CD4-positive, alpha-beta T cell (primary cell): ENCODE data around the gene MGAT5. TPM values are rescaled to one million over a fixed set of nuclear protein-coding genes. Genes with fewer than 3 reads are reported as not detected.
A peak's percentile ranks its signal among the peaks of the same experiment; 100 is the strongest.

ENCODE experiments used
- ATAC-seq: fragments of 200-7000 bp; cut with Tn5 transposase; one replicate; pipeline ENCODE4 v1.10.0; 2022; ENCODE audit warnings: mild to moderate bottlenecking; ENCODE audit not compliant: poor library complexity
- CTCF ChIA-PET: fragments of 350-600 bp; sonication (Branson Sonifier 250); formaldehyde crosslinking; loops from one replicate; lab custom pipeline; 2021; ENCODE audit warnings: antibody characterized with exemption, inconsistent platforms; lab: Charles Lee
- POLR2A ChIA-PET: fragments of 350-600 bp; sonication (Branson Sonifier 250); formaldehyde crosslinking; loops from one replicate; lab custom pipeline; 2021; ENCODE audit warnings: antibody characterized with exemption, inconsistent platforms; lab: Charles Lee
- DNase-seq, 14 experiments: peaks; one replicate each; pipeline ENCODE4 v3.0.0-alpha.2; 2013 to 2020; ENCODE audit warnings: mixed read lengths in 2 of 14
- H3K27ac ChIP-seq, 2 donors: one replicate each; pipeline versions ENCODE4 v1.5.1 to v1.7.0; 2013; ENCODE audit warnings: low read length in 2 of 2, low read depth in 1 of 2, mild to moderate bottlenecking in 1 of 2
- H3K27me3 ChIP-seq, 2 experiments: 1 replicate in 1 of 2; 2 replicates in 1 of 2; pipeline versions ENCODE4 v1.6.1 to v1.7.0; 2013; ENCODE audit warnings: low read length in 2 of 2, control low read depth in 1 of 2, mild to moderate bottlenecking in 1 of 2, moderate library complexity in 1 of 2; ENCODE audit not compliant: insufficient read depth in 2 of 2, control insufficient read depth in 1 of 2
- H3K36me3 ChIP-seq: one replicate; pipeline ENCODE4 v1.6.1; 2013; ENCODE audit warnings: low read length, control low read depth; ENCODE audit not compliant: insufficient read depth
- H3K4me1 ChIP-seq: one replicate; pipeline ENCODE4 v1.6.1; 2013; ENCODE audit warnings: low read length, control low read depth; ENCODE audit not compliant: insufficient read depth
- H3K4me3 ChIP-seq: one replicate; pipeline ENCODE4 v1.5.1; 2013; ENCODE audit warnings: mild to moderate bottlenecking, low read length, moderate library complexity
- H3K9me3 ChIP-seq, 2 experiments: 1 replicate in 1 of 2; 2 replicates in 1 of 2; pipeline versions ENCODE4 v1.6.1 to v1.7.0; 2013; ENCODE audit warnings: low read length in 2 of 2, mild to moderate bottlenecking in 2 of 2, control low read depth in 1 of 2, moderate library complexity in 1 of 2; ENCODE audit not compliant: control insufficient read depth in 1 of 2, insufficient read depth in 1 of 2
- H3K27ac Mint-ChIP-seq: one replicate; pipeline ENCODE4 v1.8.0; 2020; ENCODE audit warnings: mixed read lengths
- H3K27me3 Mint-ChIP-seq: one replicate; pipeline ENCODE4 v1.8.0; 2021; ENCODE audit warnings: mixed read lengths
- H3K36me3 Mint-ChIP-seq: one replicate; pipeline ENCODE4 v1.8.0; 2021; ENCODE audit warnings: low read depth, mixed read lengths
- H3K4me1 Mint-ChIP-seq: one replicate; pipeline ENCODE4 v1.8.0; 2021; ENCODE audit warnings: low read depth, mixed read lengths
- H3K4me3 Mint-ChIP-seq: one replicate; pipeline ENCODE4 v1.8.0; 2020; ENCODE audit warnings: mild to moderate bottlenecking, mixed read lengths
- H3K9me3 Mint-ChIP-seq: one replicate; pipeline ENCODE4 v1.8.0; 2020; ENCODE audit warnings: mixed read lengths
- intact Hi-C, 2 experiments: fragments of 100-400 bp; cut with DNase I in 1 of 2; cut with micrococcal nuclease in 1 of 2; formaldehyde crosslinking; loops; one replicate each; pipeline versions ENCODE4 v1.15.1 to v1.9.0; 2023 to 2025; cut with DNase I, micrococcal nuclease
- total RNA-seq, 174 experiments: library from RNA in 2 of 174; stranded (reverse) in 2 of 174; gene quantifications; one replicate each; pipeline ENCODE4 v1.2.3 and lab custom pipeline; 2021 to 2026
- TF ChIP-seq, protein P1 (sequence below): fragments of 200-600 bp; IDR thresholded peaks from one replicate; pipeline ENCODE4 v1.8.0; 2022; ENCODE audit warnings: antibody characterized with exemption, mild to moderate bottlenecking

The MGAT5 gene
- total RNA-seq, 2 experiments from 2014 or later, result 77.5 to 77.8 TPM

DNA sequence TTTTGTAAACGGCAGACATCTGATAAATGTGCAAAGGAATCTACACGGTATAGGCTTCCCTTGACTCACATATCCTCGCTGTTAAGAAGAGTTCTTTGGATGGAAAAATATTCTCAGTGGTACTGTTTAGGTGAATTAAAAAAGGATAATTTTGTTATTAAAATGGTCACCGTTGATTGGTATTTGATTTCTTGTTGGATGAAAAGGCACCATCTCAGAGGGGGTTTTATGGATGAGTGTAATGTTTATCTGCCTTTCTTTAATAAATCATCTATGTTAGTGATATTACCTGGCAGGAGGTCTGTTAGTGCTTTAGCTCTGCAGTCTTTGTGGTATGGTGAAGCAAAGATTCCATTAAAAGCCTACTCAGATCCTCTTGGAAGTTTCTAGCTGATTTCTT lies 92.3 kb downstream of the MGAT5 start:
- Histone ChIP-seq H3K27ac (no peak overlapping the region), H3K4me1 (no peaks in the 10 kb centered on the region), H3K27me3 (no peaks in the 10 kb centered on the region), H3K9me3 (no peaks in the 10 kb centered on the region), H3K4me3 (no peak overlapping the region), H3K36me3 (peaks cover 51% of the 10 kb centered on the region)
- DNase-seq, result no peak
- ChIA-PET POLR2A (no interaction called here), CTCF (interaction anchor here (1.2 to 1.5 kb wide), 2 partner anchors 22 to 100 kb away, joined by 3 to 5 read pairs; no protein-coding TSS in a partner anchor)
- intact Hi-C loops, result no loop called here
- peaks cover 80% of the 10 kb centered on the region for H3K36me3 Mint-ChIP-seq
- H3K27me3 Mint-ChIP-seq, result no peaks in the 10 kb centered on the region
- H3K27ac Mint-ChIP-seq, result no peak overlapping the region
- no peak for ATAC-seq
- H3K9me3 Mint-ChIP-seq, result no peaks in the 10 kb centered on the region
- TF ChIP-seq, protein P1, sequence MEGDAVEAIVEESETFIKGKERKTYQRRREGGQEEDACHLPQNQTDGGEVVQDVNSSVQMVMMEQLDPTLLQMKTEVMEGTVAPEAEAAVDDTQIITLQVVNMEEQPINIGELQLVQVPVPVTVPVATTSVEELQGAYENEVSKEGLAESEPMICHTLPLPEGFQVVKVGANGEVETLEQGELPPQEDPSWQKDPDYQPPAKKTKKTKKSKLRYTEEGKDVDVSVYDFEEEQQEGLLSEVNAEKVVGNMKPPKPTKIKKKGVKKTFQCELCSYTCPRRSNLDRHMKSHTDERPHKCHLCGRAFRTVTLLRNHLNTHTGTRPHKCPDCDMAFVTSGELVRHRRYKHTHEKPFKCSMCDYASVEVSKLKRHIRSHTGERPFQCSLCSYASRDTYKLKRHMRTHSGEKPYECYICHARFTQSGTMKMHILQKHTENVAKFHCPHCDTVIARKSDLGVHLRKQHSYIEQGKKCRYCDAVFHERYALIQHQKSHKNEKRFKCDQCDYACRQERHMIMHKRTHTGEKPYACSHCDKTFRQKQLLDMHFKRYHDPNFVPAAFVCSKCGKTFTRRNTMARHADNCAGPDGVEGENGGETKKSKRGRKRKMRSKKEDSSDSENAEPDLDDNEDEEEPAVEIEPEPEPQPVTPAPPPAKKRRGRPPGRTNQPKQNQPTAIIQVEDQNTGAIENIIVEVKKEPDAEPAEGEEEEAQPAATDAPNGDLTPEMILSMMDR, result no peak
- H3K4me1 Mint-ChIP-seq, result peaks cover 10% of the 10 kb centered on the region
- H3K4me3 Mint-ChIP-seq, result no peak overlapping the region

DNA sequence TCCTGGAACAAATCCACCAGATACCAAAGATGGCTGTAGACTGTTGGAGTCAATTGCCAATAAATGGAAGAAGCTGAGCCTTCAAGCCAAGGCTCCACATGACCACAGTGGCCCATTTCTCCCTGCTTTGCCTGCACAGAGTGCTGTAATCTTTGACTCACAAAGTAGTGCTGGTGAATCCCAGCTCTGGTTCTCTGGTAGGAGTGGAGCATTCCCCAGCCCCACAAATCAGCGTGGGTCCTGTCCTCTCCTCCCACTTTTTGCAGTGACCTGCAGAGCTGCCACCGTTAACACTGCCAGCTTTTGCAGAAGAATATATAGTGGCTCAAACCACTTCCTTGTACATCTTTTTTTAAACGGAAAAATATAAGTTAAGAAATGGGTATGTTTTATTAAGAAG lies 93.9 kb downstream of the MGAT5 start:
- intact Hi-C loops, result no loop called here
- peaks cover 10% of the 10 kb centered on the region for H3K4me1 Mint-ChIP-seq
- Histone ChIP-seq H3K9me3 (no peaks in the 10 kb centered on the region), H3K36me3 (peaks cover 48% of the 10 kb centered on the region), H3K27ac (no peak overlapping the region), H3K27me3 (no peaks in the 10 kb centered on the region), H3K4me1 (no peaks in the 10 kb centered on the region), H3K4me3 (no peak overlapping the region)
- H3K36me3 Mint-ChIP-seq, result peaks cover 83% of the 10 kb centered on the region
- H3K4me3 Mint-ChIP-seq, result no peak overlapping the region
- no peak for ATAC-seq
- DNase-seq, result no peak
- ChIA-PET POLR2A (interaction anchor here (1.7 kb wide), 1 partner anchor 40 kb away, joined by 4 read pairs; no protein-coding TSS in a partner anchor), CTCF (no interaction called here)
- H3K27me3 Mint-ChIP-seq, result no peaks in the 10 kb centered on the region
- H3K27ac Mint-ChIP-seq, result no peak overlapping the region
- H3K9me3 Mint-ChIP-seq, result no peaks in the 10 kb centered on the region
- TF ChIP-seq, protein P1, result no peak

DNA sequence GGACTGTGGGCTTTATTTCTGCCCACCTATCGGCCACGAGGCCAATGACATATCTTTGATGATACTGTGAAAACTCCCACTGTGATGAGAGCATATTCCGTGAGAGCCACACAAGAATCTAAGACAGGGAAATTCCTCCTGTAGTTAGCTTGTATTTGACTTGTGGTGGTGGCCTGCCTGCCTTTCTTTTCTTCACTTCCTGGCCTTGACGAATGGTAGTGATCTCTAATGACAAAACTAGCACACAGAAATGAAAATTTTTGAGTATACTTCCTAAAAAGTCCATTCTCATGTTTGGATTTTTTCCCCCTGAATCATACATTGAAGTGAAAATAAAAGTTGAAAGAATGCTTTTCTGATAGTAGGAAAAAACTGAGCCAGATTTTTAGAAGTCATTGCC lies 94.4 kb downstream of the MGAT5 start:
- TF ChIP-seq, protein P1, result no peak
- no peaks in the 10 kb centered on the region for H3K9me3 ChIP-seq
- H3K27me3 Mint-ChIP-seq, result no peaks in the 10 kb centered on the region
- peaks cover 44% of the 10 kb centered on the region for H3K36me3 ChIP-seq
- no peak overlapping the region for H3K27ac ChIP-seq
- DNase-seq (peak in 2 of 14 experiments; percentile 35 to 43), ATAC-seq (no peak)
- ChIA-PET CTCF (no interaction called here), POLR2A (interaction anchor here (1.7 kb wide), 1 partner anchor 40 kb away, joined by 4 read pairs; no protein-coding TSS in a partner anchor)
- no peaks in the 10 kb centered on the region for H3K4me1 ChIP-seq
- intact Hi-C loops, result no loop called here
- H3K4me3 ChIP-seq, result no peak overlapping the region
- peaks cover 83% of the 10 kb centered on the region for H3K36me3 Mint-ChIP-seq
- no peak overlapping the region for H3K27ac Mint-ChIP-seq
- no peak overlapping the region for H3K4me3 Mint-ChIP-seq
- no peaks in the 10 kb centered on the region for H3K9me3 Mint-ChIP-seq
- peaks cover 6% of the 10 kb centered on the region for H3K4me1 Mint-ChIP-seq
- H3K27me3 ChIP-seq, result no peaks in the 10 kb centered on the region
